Neutrophil (primary cell): Measurements from ENCODE around the gene ARHGAP32.

ENCODE experiments used
- H3K27ac ChIP-seq: fragments of 200-600 bp; sonication (generic); 2 replicates; pipeline ENCODE4 v1.5.1; 2016; ENCODE audit warnings: mild to moderate bottlenecking, moderate library complexity
- H3K27me3 ChIP-seq: fragments of 200-600 bp; sonication (generic); 2 replicates; pipeline ENCODE4 v1.6.0; 2016; ENCODE audit warnings: mild to moderate bottlenecking
- H3K36me3 ChIP-seq: fragments of 200-600 bp; sonication (generic); 2 replicates; pipeline ENCODE4 v1.5.1; 2017
- H3K4me1 ChIP-seq, 2 experiments: fragments of 200-600 bp in 1 of 2; sonication (generic) in 1 of 2; 1 replicate in 1 of 2; 2 replicates in 1 of 2; pipeline versions ENCODE4 v1.5.1 to v1.6.1; 2013 to 2016; ENCODE audit warnings: low read depth in 1 of 2, low read length in 1 of 2, mild to moderate bottlenecking in 1 of 2, moderate library complexity in 1 of 2; ENCODE audit not compliant: control insufficient read depth in 1 of 2, insufficient read depth in 1 of 2
- H3K4me3 ChIP-seq, 2 experiments: fragments of 200-600 bp in 1 of 2; sonication (generic) in 1 of 2; 1 replicate in 1 of 2; 2 replicates in 1 of 2; pipeline ENCODE4 v1.5.1; 2013 to 2016; ENCODE audit warnings: low read depth in 1 of 2, low read length in 1 of 2, mild to moderate bottlenecking in 1 of 2, moderate library complexity in 1 of 2
- H3K9me3 ChIP-seq: fragments of 200-600 bp; sonication (generic); 2 replicates; pipeline ENCODE4 v1.5.1; 2016
- CTCF ChIP-seq: fragments of 200-600 bp; sonication (generic); IDR thresholded peaks from 2 replicates; pipeline ENCODE4 v1.5.1; 2016; ENCODE audit warnings: antibody characterized with exemption

Gene ARHGAP32

DNA sequence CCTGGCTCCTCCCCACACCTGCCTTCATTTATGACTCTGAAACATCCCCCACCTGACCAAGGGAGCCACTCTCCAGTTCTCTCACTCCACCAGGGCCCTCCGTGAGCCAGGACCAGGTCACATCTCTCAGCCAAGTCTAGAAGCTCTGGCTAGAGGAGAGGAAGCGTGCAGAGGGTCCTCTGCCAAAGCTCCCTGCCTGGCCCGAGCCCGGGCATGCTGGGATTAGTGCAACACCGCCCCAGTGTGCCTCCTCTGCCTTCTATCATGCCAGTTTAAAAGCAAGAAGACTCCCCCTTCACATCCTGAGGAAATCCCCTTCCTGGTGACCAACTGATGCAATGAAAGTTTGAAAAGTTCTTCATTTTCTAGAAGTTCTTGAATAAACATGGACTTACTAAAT, 272.9 kb downstream of the ARHGAP32 start:
- Histone ChIP-seq H3K4me3 (no peak overlapping the region), H3K4me1 (no peaks in the 10 kb centered on the region), H3K9me3 (no peaks in the 10 kb centered on the region), H3K27ac (no peak overlapping the region), H3K27me3 (no peaks in the 10 kb centered on the region), H3K36me3 (no peaks in the 10 kb centered on the region)
- no peak for TF ChIP-seq CTCF

DNA sequence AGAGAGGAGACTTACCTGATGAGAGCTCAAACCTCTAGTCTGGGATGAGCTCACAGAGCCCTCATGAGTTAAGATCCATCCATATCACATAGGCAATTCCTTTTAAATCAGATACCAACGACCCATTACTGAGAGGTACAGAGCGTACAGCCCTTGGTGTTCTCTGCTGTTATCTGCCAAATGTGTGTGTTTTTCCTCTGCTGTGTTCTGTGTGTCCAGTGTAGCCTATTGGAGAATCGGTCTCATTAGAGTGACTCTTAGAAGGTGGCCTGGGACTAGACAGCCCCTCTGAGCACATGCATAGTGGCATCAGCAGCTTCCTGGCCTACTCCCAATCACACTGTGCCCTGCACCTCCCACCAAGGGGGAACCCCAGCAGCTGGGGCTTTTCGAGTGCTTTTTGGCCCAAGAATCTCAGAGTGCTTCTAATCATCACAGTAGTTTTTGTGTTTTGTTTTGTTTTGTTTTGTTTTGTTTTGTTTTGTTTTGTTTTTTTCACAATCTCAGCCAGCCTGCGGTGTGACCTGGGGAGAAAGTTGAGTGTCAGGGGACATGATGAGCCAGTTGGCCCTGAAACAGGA, 274.9 kb downstream of the ARHGAP32 start:
- no peak overlapping the region for H3K4me3 ChIP-seq
- H3K27ac ChIP-seq = no peak overlapping the region
- no peaks in the 10 kb centered on the region for H3K9me3 ChIP-seq
- no peak for TF ChIP-seq CTCF
- H3K27me3 ChIP-seq = no peaks in the 10 kb centered on the region
- H3K4me1 ChIP-seq = no peaks in the 10 kb centered on the region
- no peaks in the 10 kb centered on the region for H3K36me3 ChIP-seq

DNA sequence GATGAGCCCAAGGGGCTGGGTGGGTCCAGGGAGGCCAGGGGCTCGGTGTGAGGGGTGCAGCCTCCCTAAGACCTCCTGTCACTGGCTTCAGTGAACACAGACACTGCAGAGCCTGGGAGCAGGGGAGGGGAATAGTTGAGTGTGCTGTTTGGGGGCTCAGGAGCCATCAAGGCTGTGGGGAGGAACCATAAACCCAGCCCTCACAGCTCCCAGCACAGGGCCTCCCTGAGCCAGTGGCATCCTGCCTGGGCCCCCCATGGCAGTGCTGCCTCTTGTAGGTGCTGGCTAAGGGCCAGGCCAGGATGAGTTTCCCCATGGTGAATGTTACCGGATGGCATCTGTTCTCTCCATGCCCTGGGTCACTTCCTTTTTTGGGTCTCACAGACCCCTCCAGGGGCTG, 275.4 kb downstream of the ARHGAP32 start:
- Histone ChIP-seq H3K27ac (no peak overlapping the region), H3K36me3 (no peaks in the 10 kb centered on the region), H3K27me3 (no peaks in the 10 kb centered on the region), H3K4me3 (no peak overlapping the region), H3K4me1 (no peaks in the 10 kb centered on the region), H3K9me3 (no peaks in the 10 kb centered on the region)
- no peak for TF ChIP-seq CTCF

GRCh38 chr11:128916037-128916572, 276.0 kb downstream of the ARHGAP32 start:
- Histone ChIP-seq H3K27me3 (no peaks in the 10 kb centered on the region), H3K4me3 (no peak overlapping the region), H3K36me3 (no peaks in the 10 kb centered on the region), H3K4me1 (no peaks in the 10 kb centered on the region), H3K9me3 (no peaks in the 10 kb centered on the region), H3K27ac (no peak overlapping the region)
- TF ChIP-seq CTCF = no peak

DNA sequence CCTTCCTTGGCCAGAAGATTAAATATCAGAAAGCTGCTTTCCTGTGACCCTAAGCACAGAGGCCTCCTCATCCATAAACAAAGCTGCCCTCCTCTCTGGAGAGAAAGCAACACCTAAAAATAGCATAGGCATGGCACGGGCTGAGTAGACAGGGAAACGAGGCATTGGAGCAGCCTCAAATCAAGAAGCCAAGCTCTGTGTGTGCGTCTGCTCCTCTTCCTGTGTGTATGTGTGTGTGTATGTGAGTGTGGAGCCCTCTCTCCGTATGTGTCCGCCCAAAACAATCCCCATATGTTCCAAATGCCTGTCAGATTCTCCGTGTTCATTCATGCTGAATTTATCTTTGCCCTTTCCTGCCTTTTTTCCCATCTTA, 277.0 kb downstream of the ARHGAP32 start:
- no peak for TF ChIP-seq CTCF
- H3K36me3 ChIP-seq = no peaks in the 10 kb centered on the region
- no peak overlapping the region for H3K27ac ChIP-seq
- no peaks in the 10 kb centered on the region for H3K27me3 ChIP-seq
- no peaks in the 10 kb centered on the region for H3K4me1 ChIP-seq
- H3K4me3 ChIP-seq = no peak overlapping the region
- H3K9me3 ChIP-seq = no peaks in the 10 kb centered on the region
